HG02981 (cell line): ENCODE data around the gene HPCAL1.
"Not testable (repeated sequence)": the region's sequence is repeated elsewhere in the genome, so short reads cannot be mapped to it uniquely, and the experiment has no call there.

ENCODE experiments used
- ATAC-seq: cut with Tn5 transposase; IDR thresholded peaks from one replicate; pipeline ENCODE4 v1.9.1; 2021; ENCODE audit warnings: mild to moderate bottlenecking, moderate library complexity; ENCODE audit not compliant: unreplicated experiment

HPCAL1 gene

DNA sequence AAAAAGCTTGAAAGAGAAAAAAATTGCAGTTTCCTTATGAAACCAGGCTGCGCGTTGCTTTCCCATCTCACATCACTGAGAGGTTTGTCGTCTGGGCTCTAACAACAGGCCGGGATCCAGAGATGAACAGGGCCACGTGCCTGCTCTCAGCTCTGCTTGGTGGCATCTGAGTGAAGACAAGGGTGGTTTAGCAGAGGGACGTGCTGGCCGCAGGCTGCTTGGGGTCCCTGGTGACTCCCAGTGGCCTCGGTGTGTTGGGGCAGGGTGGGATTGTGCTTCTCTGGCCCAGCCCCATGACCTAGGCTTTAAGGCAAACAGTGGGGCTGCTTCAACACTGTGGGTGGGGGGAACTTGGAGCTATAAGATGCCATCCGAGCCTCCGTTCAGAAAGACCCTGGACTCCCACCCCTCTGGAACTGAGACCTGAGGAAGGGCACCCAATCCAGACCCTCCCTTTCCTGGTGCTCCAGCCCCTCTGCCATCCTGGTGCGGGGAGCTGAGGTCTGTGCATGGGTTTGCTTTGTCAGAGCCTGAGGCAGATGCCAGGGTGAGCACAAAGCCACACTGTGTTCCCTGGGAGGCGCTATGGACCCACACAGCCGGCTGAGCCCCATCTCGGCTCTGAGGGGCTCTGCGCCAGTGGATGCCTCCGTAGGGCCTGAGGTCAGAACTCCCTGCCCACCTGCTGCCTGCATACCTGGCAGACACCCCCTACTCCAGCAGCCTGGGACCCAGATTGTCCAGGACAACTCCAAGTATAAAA lies 18.4 kb upstream of the HPCAL1 start:
- no peak for ATAC-seq

GRCh38 chr2:10285191-10285555 lies 17.5 kb upstream of the HPCAL1 start:
- no peak for ATAC-seq

- no peak for ATAC-seq
Observed at GRCh38 chr2:10285556-10286198, 17.0 kb upstream of the HPCAL1 start.

GRCh38 chr2:10286216-10287037 lies 16.3 kb upstream of the HPCAL1 start:
- no peak for ATAC-seq

DNA sequence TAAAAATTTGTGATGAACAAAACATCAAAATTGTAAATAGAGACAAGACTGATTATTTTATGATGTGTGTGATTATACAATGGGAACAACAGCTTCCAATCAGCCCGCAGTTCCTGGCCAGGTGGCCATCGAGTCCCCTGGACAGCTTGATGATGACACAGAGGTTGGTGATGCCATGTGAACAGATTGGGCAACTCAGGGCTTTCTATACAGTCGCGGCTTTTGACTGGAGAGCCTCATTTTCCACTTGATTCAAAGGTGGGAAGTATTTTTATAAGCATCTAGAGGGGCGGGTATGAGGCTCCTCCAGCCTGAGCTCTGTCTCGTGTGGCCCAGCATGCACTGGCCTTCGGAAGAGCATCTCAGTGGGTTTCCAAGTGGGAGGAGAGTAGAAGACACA lies 14.9 kb upstream of the HPCAL1 start:
- ATAC-seq, result no peak

GRCh38 chr2:10288606-10289005 lies 14.1 kb upstream of the HPCAL1 start:
- ATAC-seq, result no peak

- no peak for ATAC-seq
Observed at GRCh38 chr2:10289352-10289751, 13.4 kb upstream of the HPCAL1 start.

- ATAC-seq, result no peak
Observed at GRCh38 chr2:10289891-10290290, 12.8 kb upstream of the HPCAL1 start.

DNA sequence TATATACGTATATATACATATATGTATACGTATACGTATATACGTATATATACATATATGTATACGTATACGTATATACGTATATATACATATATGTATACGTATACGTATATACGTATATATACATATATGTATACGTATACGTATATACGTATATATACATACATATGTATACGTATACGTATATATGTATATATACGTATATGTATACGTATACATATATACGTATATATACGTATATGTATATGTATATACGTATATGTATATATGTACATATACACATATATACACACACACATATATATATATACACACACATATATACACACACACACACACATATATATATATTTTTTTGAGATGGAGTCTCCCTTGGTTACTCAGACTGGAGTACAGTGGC lies 11.3 kb upstream of the HPCAL1 start:
- not testable (repeated sequence) for ATAC-seq

DNA sequence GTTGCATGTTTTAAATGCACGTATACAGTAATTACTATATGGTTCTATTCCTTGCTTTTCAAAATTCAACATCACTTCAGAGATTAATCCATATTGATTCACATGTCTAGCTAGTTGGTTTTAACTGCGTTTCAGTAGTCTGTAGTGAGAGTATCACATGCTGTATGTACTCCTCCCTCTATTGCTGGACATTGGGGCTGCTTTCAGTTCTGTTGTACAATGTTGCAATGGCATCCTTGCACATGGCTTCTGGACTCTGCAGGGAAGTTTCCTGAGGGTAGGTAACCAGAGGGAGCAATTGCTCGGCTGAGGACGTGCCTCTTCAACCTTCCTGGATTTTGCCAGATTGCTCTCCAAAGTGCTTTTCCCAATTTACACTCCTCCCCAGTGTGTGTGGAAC lies 10.7 kb upstream of the HPCAL1 start:
- ATAC-seq, result no peak

DNA sequence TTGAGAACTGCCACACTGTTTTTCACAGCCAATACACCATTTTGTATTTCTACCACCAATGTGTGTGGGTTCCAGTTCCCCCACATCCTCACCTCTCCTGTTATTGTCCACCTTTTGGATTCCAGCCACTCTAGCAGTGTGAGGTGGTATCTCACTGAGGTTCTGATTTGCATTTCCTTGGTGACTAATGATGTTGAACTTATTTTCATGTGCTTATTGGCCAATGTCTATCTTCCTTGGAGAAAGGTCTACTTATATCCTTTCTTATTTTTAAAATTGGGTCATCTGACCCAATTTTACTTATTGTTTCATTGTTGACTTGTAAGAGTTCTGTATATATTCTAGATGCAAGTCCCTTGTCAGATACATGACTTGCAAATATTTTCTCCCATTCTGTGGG lies 9.1 kb upstream of the HPCAL1 start:
- ATAC-seq, result no peak

DNA sequence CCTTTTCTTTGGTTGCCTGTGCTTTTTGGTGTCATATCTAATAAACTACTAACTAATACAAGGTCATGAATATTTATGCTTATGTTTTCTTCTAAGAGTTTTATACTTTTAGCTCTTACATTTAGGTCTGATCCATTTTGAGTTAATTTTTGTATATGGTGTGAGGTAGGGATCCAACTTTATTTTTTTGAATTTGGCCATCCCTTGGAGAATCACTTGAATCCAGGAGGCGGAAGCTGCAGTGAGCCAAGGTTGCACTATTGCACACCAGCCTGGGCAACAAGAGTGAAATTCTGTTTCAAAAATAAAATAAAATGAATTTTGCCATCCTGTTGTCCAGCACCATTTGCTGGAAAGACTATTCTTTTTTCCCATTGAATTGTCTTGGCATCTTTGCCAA lies 8.6 kb upstream of the HPCAL1 start:
- ATAC-seq, result no peak

DNA sequence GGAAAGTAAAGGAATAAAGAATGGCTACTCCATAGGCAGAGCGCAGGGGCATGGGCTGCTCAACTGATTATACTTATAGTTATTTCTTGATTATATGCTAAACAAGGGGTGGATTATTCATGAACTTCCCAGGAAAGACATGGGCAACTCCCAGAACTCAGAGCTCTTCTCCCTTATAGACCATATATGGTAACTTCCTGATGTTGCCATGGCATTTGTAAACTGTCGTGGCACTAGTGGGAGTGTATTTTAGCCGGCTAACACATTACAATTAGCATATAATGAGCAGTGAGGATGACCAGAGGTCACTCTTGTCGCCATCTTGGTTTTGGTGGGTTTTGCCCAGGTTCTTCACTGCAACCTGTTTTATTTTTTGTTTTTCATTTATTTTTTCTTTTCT lies 7.1 kb upstream of the HPCAL1 start:
- ATAC-seq, result not testable (repeated sequence)

DNA sequence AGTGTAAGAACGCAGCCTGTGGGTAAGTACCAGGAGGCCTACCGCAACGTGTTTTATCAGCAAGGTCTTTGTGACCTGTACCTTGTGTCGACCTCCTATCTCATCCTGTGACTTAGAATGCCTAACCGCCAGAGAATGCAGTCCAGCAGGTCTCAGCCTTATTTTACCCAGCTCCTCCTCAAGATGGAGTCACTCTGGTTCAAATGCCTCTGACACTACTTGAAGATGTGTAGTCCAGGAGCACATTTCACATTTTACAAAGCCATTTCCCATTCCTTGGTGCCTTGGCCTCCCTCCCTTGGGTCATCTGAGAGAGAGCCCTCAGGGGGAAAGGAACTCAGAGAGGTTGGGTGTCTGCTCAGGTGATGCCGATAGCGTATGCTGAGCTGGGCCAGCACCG lies 6.6 kb upstream of the HPCAL1 start:
- ATAC-seq, result no peak

DNA sequence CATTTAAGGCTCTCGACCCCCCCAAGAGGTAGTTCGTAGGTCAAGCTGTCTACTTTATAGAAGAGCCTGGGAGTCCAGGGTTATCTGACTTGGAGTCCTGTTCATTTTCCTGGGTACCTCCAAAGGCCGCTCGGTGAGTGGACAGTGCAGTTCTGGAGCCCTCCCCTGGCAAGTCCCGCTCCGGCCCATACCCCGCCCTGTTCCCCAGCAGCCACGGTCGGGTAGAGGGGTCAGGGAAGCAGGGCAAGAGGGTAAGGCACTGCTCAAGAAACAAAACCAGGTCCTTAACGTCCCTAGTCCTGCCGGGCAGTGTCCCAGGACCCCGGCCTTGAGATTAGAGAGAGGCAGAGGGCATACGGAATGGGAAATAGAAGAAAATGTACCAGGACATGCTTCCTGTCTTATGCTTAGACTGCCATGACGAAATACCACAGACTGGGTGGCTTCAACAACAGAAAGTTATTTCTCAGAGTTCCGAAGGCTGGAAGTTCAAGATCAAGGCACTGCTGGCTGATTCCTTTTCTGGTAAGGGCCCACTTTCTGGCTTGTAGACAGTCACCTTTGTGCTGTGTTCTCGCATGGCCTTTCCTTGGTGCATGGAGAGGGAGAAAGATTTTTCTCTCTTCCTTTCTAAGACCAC lies 5.4 kb upstream of the HPCAL1 start:
- ATAC-seq, result no peak

- ATAC-seq, result no peak
Observed at GRCh38 chr2:10297959-10298531, 4.7 kb upstream of the HPCAL1 start.

- not testable (repeated sequence) for ATAC-seq
Observed at GRCh38 chr2:10298777-10299176, 3.9 kb upstream of the HPCAL1 start.

GRCh38 chr2:10300328-10300920 lies 2.3 kb upstream of the HPCAL1 start:
- no peak for ATAC-seq

- ATAC-seq, result no peak
Observed at GRCh38 chr2:10300997-10301940, 1.4 kb upstream of the HPCAL1 start.
